NCI-H2227 treated with DMSO at 0.1 percent for 48 hours (cell line): Measurements from ENCODE around the gene BMI1.

Experiments
- DNase-seq: peaks from one replicate; lab custom pipeline; 2025; lab: John Stamatoyannopoulos, UW

The BMI1 gene

GRCh38 chr10:22319980-22320558 lies 830 bp upstream of the BMI1 start:
- no peak for DNase-seq

GRCh38 chr10:22321156-22321923 lies 441 bp downstream of the BMI1 start:
- no peak for DNase-seq

GRCh38 chr10:22321924-22322640 lies 1.2 kb downstream of the BMI1 start:
- DNase-seq, result no peak

- no peak for DNase-seq
Observed at GRCh38 chr10:22322641-22323160, 1.8 kb downstream of the BMI1 start.

- DNase-seq, result no peak
Observed at GRCh38 chr10:22323538-22324305, 2.8 kb downstream of the BMI1 start.

GRCh38 chr10:22324413-22324812 lies 3.5 kb downstream of the BMI1 start:
- DNase-seq, result no peak

GRCh38 chr10:22324893-22325271 lies 4.0 kb downstream of the BMI1 start:
- no peak for DNase-seq

- DNase-seq, result peak; percentile 42
Observed at GRCh38 chr10:22325272-22326144, 4.6 kb downstream of the BMI1 start.

GRCh38 chr10:22326145-22326702 lies 5.3 kb downstream of the BMI1 start:
- DNase-seq, result no peak

- DNase-seq, result no peak
Observed at GRCh38 chr10:22329150-22329549, 8.3 kb downstream of the BMI1 start.

- no peak for DNase-seq
Observed at GRCh38 chr10:22332116-22332692, 11.3 kb downstream of the BMI1 start.

- DNase-seq, result no peak
Observed at GRCh38 chr10:22333167-22333974, 12.5 kb downstream of the BMI1 start.

- no peak for DNase-seq
Observed at GRCh38 chr10:22333975-22334282, 13.0 kb downstream of the BMI1 start.

GRCh38 chr10:22334414-22335172 lies 13.7 kb downstream of the BMI1 start:
- DNase-seq, result no peak

- no peak for DNase-seq
Observed at GRCh38 chr10:22335173-22335933, 14.5 kb downstream of the BMI1 start.

GRCh38 chr10:22338185-22338900 lies 17.4 kb downstream of the BMI1 start:
- no peak for DNase-seq

GRCh38 chr10:22338931-22339330 lies 18.0 kb downstream of the BMI1 start:
- DNase-seq, result no peak
